Liver (tissue), 9 donors: ENCODE results near the gene MESD. TPM values are rescaled to one million over a fixed set of nuclear protein-coding genes. Genes with fewer than 3 reads are reported as not detected.

ENCODE experiments used
- DNase-seq: peaks from one replicate; pipeline ENCODE4 v3.0.0-alpha.2; 2017; ENCODE audit warnings: low spot score
- H3K27ac ChIP-seq, 2 donors: one replicate each; pipeline ENCODE4 v1.7.0; 2013; ENCODE audit warnings: inconsistent platforms in 2 of 2, low read length in 2 of 2, control low read depth in 1 of 2, low read depth in 1 of 2, mild to moderate bottlenecking in 1 of 2
- H3K27me3 ChIP-seq, 4 donors: one replicate each; pipeline versions ENCODE4 v1.6.1 to v1.7.0; 2013; ENCODE audit warnings: low read length in 3 of 4, inconsistent platforms in 1 of 4, mild to moderate bottlenecking in 1 of 4, moderate library complexity in 1 of 4; ENCODE audit not compliant: control insufficient read depth in 4 of 4, insufficient read depth in 4 of 4
- H3K36me3 ChIP-seq, 4 donors: one replicate each; pipeline versions ENCODE4 v1.6.1 to v1.7.0; 2013; ENCODE audit warnings: low read length in 3 of 4, mild to moderate bottlenecking in 3 of 4, low read depth in 1 of 4, moderate library complexity in 1 of 4; ENCODE audit not compliant: control insufficient read depth in 4 of 4, insufficient read depth in 3 of 4
- H3K4me1 ChIP-seq, 4 donors: one replicate each; pipeline versions ENCODE4 v1.6.1 to v1.7.0; 2013; ENCODE audit warnings: low read length in 3 of 4, mild to moderate bottlenecking in 3 of 4, moderate library complexity in 1 of 4; ENCODE audit not compliant: control insufficient read depth in 4 of 4, insufficient read depth in 4 of 4
- H3K4me3 ChIP-seq, 3 donors: one replicate each; pipeline versions ENCODE4 v1.6.1 to v1.7.0; 2013; ENCODE audit warnings: low read length in 3 of 3, control low read depth in 1 of 3, low read depth in 1 of 3, mild to moderate bottlenecking in 1 of 3
- H3K9ac ChIP-seq, 2 donors: one replicate each; pipeline ENCODE4 v1.7.0; 2013; ENCODE audit warnings: low read length in 2 of 2, mild to moderate bottlenecking in 2 of 2, moderate library complexity in 2 of 2, control low read depth in 1 of 2, low read depth in 1 of 2
- H3K9me3 ChIP-seq, 4 donors: one replicate each; pipeline versions ENCODE4 v1.6.1 to v1.7.0; 2013; ENCODE audit warnings: low read length in 3 of 4; ENCODE audit not compliant: control insufficient read depth in 4 of 4
- EGR1 ChIP-seq, 2 donors: IDR thresholded peaks; 2 replicates each; pipeline ENCODE4 v1.6.1; 2016 to 2018; ENCODE audit warnings: antibody characterized with exemption in 2 of 2, low read depth in 2 of 2
- FOXA1 ChIP-seq: IDR thresholded peaks from 2 replicates; pipeline ENCODE4 v1.6.1; 2016; ENCODE audit warnings: antibody characterized with exemption
- FOXA2 ChIP-seq: IDR thresholded peaks from 2 replicates; pipeline ENCODE4 v1.6.1; 2016; ENCODE audit warnings: antibody characterized with exemption
- GABPA ChIP-seq, 2 donors: IDR thresholded peaks in 1 of 2; conservative IDR thresholded peaks in 1 of 2; 2 replicates each; pipeline ENCODE4 v1.6.1; 2016; ENCODE audit warnings: antibody characterized with exemption in 2 of 2, mild to moderate bottlenecking in 1 of 2, moderate library complexity in 1 of 2
- HNF4A ChIP-seq, 2 donors: conservative IDR thresholded peaks; 2 replicates each; pipeline ENCODE4 v1.6.1; 2016; ENCODE audit warnings: antibody characterized with exemption in 2 of 2, mild to moderate bottlenecking in 2 of 2
- HNF4G ChIP-seq: IDR thresholded peaks from 2 replicates; pipeline ENCODE4 v1.6.1; 2016; ENCODE audit warnings: antibody characterized with exemption
- NR2F2 ChIP-seq: IDR thresholded peaks from 2 replicates; pipeline ENCODE4 v1.6.1; 2016; ENCODE audit warnings: antibody characterized with exemption
- SP1 ChIP-seq: IDR thresholded peaks from 2 replicates; pipeline ENCODE4 v1.6.1; 2018; ENCODE audit warnings: antibody characterized with exemption, mild to moderate bottlenecking
- YY1 ChIP-seq: IDR thresholded peaks from 2 replicates; pipeline ENCODE4 v1.6.1; 2016; ENCODE audit warnings: antibody characterized with exemption, mild to moderate bottlenecking
- ZBTB33 ChIP-seq: IDR thresholded peaks from 2 replicates; pipeline ENCODE4 v1.6.1; 2016; ENCODE audit warnings: antibody characterized with exemption
- WGBS: extraction: QIAGEN DNeasy Blood & Tissue Kit; methylation state at CpG from one replicate; pipeline ENCODE4 v1.1.7; 2013; 5-methylcytosine and 5-hydroxymethylcytosine counted together
- polyA plus RNA-seq, 2 donors: library from polyadenylated mRNA; stranded (reverse) in 1 of 2; unstranded in 1 of 2; fragments of 200-250 nt in 1 of 2; fragments of >200 nt in 1 of 2; fragmentation: Nextera tagmentation in 1 of 2; extraction: Ambion mirVana in 1 of 2; gene quantifications; one replicate each; pipeline versions ENCODE4 v1.2.1 to v1.2.3, GENCODE V29; 2013 to 2015
- total RNA-seq, 2 donors: library from RNA; depleted of rRNA; stranded (reverse); fragments of >200 nt; gene quantifications; one replicate each; pipeline ENCODE4 v1.2.3, GENCODE V29; 2014
- TF ChIP-seq, protein P1 (sequence below): fragments of 150-350 bp; IDR thresholded peaks from 2 replicates; pipeline ENCODE4 v1.5.1; 2017; ENCODE audit warnings: improper control_type of control experiment, low read depth, low read length; ENCODE audit not compliant: missing input control
- TF ChIP-seq, protein P2 (sequence below): IDR thresholded peaks from 2 replicates; pipeline ENCODE4 v1.6.1; 2016; ENCODE audit warnings: antibody characterized with exemption, mild to moderate bottlenecking
- TF ChIP-seq, protein P3 (sequence below): IDR thresholded peaks from 2 replicates; pipeline ENCODE4 v1.6.1; 2016; ENCODE audit warnings: antibody characterized with exemption
- TF ChIP-seq, protein P4 (sequence below): IDR thresholded peaks from 2 replicates; pipeline ENCODE4 v1.6.1; 2016; ENCODE audit warnings: antibody characterized with exemption
- donor health status: healthy.
- donor health status: healthy.
- donor health status: healthy.
- donor health status: healthy.
- donor health status: healthy.

The MESD gene
- total and polyA plus RNA-seq, 4 donors: 15.3 to 24.0 (median 17.0) TPM

DNA sequence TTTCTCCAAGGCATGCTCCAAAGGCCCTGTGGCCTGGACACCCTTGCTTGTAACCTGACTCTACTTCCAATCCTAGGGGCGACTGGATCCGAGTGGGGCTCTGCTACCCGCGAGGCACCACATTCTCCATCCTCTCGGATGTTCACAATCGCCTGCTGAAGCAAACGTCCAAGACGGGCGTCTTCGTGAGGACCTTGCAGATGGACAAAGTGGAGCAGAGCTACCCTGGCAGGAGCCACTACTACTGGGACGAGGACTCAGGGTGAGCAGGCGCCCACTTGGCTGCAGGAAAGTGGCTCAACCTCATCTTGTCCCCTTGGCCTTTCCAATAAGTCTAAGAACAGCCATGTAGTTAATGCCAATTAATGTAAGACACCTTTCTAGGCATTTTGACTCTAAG is 51.9 kb downstream of the MESD start:
- no peak for DNase-seq
- no peak overlapping the region for H3K9ac ChIP-seq
- H3K9me3 ChIP-seq: no peaks in the 10 kb centered on the region
- H3K36me3 ChIP-seq: peaks cover 1 to 33% (median 9%) of the 10 kb centered on the region in 4 donors
- H3K4me3 ChIP-seq: no peak overlapping the region
- H3K4me1 ChIP-seq: peaks cover 0 to 5% (median 0%) of the 10 kb centered on the region in 4 donors
- TF ChIP-seq, protein P1, sequence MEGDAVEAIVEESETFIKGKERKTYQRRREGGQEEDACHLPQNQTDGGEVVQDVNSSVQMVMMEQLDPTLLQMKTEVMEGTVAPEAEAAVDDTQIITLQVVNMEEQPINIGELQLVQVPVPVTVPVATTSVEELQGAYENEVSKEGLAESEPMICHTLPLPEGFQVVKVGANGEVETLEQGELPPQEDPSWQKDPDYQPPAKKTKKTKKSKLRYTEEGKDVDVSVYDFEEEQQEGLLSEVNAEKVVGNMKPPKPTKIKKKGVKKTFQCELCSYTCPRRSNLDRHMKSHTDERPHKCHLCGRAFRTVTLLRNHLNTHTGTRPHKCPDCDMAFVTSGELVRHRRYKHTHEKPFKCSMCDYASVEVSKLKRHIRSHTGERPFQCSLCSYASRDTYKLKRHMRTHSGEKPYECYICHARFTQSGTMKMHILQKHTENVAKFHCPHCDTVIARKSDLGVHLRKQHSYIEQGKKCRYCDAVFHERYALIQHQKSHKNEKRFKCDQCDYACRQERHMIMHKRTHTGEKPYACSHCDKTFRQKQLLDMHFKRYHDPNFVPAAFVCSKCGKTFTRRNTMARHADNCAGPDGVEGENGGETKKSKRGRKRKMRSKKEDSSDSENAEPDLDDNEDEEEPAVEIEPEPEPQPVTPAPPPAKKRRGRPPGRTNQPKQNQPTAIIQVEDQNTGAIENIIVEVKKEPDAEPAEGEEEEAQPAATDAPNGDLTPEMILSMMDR: no peak
- TF ChIP-seq, protein P2, sequence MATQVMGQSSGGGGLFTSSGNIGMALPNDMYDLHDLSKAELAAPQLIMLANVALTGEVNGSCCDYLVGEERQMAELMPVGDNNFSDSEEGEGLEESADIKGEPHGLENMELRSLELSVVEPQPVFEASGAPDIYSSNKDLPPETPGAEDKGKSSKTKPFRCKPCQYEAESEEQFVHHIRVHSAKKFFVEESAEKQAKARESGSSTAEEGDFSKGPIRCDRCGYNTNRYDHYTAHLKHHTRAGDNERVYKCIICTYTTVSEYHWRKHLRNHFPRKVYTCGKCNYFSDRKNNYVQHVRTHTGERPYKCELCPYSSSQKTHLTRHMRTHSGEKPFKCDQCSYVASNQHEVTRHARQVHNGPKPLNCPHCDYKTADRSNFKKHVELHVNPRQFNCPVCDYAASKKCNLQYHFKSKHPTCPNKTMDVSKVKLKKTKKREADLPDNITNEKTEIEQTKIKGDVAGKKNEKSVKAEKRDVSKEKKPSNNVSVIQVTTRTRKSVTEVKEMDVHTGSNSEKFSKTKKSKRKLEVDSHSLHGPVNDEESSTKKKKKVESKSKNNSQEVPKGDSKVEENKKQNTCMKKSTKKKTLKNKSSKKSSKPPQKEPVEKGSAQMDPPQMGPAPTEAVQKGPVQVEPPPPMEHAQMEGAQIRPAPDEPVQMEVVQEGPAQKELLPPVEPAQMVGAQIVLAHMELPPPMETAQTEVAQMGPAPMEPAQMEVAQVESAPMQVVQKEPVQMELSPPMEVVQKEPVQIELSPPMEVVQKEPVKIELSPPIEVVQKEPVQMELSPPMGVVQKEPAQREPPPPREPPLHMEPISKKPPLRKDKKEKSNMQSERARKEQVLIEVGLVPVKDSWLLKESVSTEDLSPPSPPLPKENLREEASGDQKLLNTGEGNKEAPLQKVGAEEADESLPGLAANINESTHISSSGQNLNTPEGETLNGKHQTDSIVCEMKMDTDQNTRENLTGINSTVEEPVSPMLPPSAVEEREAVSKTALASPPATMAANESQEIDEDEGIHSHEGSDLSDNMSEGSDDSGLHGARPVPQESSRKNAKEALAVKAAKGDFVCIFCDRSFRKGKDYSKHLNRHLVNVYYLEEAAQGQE: no peak
- no peak for TF ChIP-seq YY1
- TF ChIP-seq HNF4G: no peak
- no peak for TF ChIP-seq ZBTB33
- TF ChIP-seq FOXA2: no peak
- TF ChIP-seq, protein P3, sequence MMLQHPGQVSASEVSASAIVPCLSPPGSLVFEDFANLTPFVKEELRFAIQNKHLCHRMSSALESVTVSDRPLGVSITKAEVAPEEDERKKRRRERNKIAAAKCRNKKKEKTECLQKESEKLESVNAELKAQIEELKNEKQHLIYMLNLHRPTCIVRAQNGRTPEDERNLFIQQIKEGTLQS: no peak
- TF ChIP-seq EGR1 (IDR thresholded peaks at IDR 0.05; ENCODE audit: low read depth in 2 of 2): no peak
- TF ChIP-seq FOXA1: no peak
- WGBS: 98% methylated on average over 12 of the region's 12 CpGs
- H3K27ac ChIP-seq: no peak overlapping the region
- no peaks in the 10 kb centered on the region for H3K27me3 ChIP-seq

DNA sequence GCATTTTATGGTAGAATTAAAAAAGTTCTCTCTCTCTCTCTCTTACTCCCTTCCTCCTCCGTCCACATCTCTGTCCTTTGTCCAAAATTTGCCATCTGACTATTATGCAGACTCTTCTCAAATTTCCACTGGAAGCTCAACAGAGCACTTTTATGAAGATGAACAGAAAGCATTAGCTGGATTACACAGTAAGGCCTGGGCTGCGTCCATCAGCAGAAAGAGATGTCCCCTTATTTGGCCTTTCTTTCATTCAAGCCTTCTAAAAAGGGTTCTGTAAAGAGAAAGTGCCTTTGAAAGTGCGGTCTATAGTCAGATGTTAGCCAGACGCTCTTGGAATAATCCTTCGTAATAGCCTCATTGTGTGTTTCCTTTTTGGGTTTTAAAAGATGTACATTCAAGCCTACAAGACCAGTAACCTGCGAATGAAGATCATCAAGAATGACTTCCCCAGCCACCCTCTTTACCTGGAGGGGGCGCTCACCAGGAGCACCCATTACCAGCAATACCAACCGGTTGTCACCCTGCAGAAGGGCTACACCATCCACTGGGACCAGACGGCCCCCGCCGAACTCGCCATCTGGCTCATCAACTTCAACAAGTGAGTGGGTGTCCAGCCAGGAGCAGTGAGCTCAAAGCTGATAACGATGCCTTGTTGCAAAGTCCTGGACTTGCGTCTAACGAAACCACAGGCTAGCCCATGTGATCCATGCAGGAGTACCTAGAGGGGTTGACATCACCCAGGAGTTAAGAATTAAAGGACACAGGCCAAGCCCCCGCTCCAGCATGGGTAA is 53.1 kb downstream of the MESD start:
- Histone ChIP-seq H3K27ac (no peak overlapping the region), H3K4me1 (peaks cover 0 to 5% (median 0%) of the 10 kb centered on the region in 4 donors), H3K9ac (no peak overlapping the region), H3K4me3 (no peak overlapping the region), H3K36me3 (peaks cover 0 to 23% (median 4%) of the 10 kb centered on the region in 4 donors), H3K9me3 (no peaks in the 10 kb centered on the region), H3K27me3 (no peaks in the 10 kb centered on the region)
- WGBS: 95% methylated on average over 16 of the region's 16 CpGs
- DNase-seq: no peak
- TF ChIP-seq, protein P3: no peak
- no peak for TF ChIP-seq HNF4G
- TF ChIP-seq FOXA1: no peak
- TF ChIP-seq SP1: no peak
- no peak for TF ChIP-seq YY1
- no peak for TF ChIP-seq HNF4A (conservative IDR thresholded peaks at IDR 0.05)
- TF ChIP-seq NR2F2: no peak
- TF ChIP-seq EGR1 (IDR thresholded peaks at IDR 0.05; ENCODE audit: low read depth in 2 of 2): no peak
- TF ChIP-seq, protein P1: no peak
- TF ChIP-seq, protein P4, sequence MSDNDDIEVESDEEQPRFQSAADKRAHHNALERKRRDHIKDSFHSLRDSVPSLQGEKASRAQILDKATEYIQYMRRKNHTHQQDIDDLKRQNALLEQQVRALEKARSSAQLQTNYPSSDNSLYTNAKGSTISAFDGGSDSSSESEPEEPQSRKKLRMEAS: no peak
- TF ChIP-seq GABPA (IDR thresholded peaks at IDR 0.05 in 1 of 2, conservative IDR thresholded peaks at IDR 0.05 in 1 of 2): no peak
